PC-3 (cell line): ENCODE results near the gene RND3. TPM values are rescaled to one million over a fixed set of nuclear protein-coding genes. Genes with fewer than 3 reads are reported as not detected.

Experiments
- ATAC-seq: fragments of 200-7000 bp; cut with Tn5 transposase; 2 replicates; pipeline ENCODE4 v1.9.1; 2020; ENCODE audit warnings: mild to moderate bottlenecking, moderate library complexity
- BruUV-seq: library from RNA; stranded (reverse); fragments of 400-500 nt; replicated peaks from 2 replicates; lab custom pipeline; 2021; lab: Mats Ljungman, UMichigan
- CTCF ChIA-PET: fragments of 300-600 bp; sonication (Branson Sonifier 250); formaldehyde crosslinking; loops from one replicate; lab custom pipeline; 2022; ENCODE audit warnings: antibody characterized with exemption; lab: Charles Lee
- POLR2A ChIA-PET: fragments of 300-600 bp; sonication (Branson Sonifier 250); formaldehyde crosslinking; loops from one replicate; lab custom pipeline; 2022; ENCODE audit warnings: antibody characterized with exemption; ENCODE audit not compliant: unreplicated experiment; lab: Charles Lee
- DNase-seq: peaks from one replicate; pipeline ENCODE4 v3.0.0-alpha.2; 2015
- H2AFZ ChIP-seq: fragments of 300-600 bp; sonication (generic); 2 replicates; pipeline ENCODE4 v1.6.0; 2016; ENCODE audit warnings: antibody characterized with exemption, low read length
- H3F3A ChIP-seq: fragments of 300-600 bp; sonication (generic); one replicate; pipeline ENCODE4 v1.6.0; 2017; ENCODE audit warnings: antibody characterized with exemption, low read length, control low read depth, mild to moderate bottlenecking; ENCODE audit not compliant: unreplicated experiment
- H3K27ac ChIP-seq: fragments of 300-600 bp; sonication (generic); 2 replicates; pipeline ENCODE4 v1.5.1; 2016; ENCODE audit warnings: mild to moderate bottlenecking, low read length
- H3K27me3 ChIP-seq: fragments of 300-600 bp; sonication (generic); 2 replicates; pipeline ENCODE4 v1.6.1; 2016; ENCODE audit warnings: low read length, mixed read lengths
- H3K36me3 ChIP-seq: fragments of 300-600 bp; sonication (generic); 2 replicates; pipeline ENCODE4 v1.6.1; 2016; ENCODE audit warnings: low read depth, mixed run types, low read length, mixed read lengths
- H3K4me1 ChIP-seq: fragments of 300-600 bp; sonication (generic); 2 replicates; pipeline ENCODE4 v1.5.1; 2016; ENCODE audit warnings: low read length; ENCODE audit not compliant: insufficient read depth
- H3K4me2 ChIP-seq: fragments of 300-600 bp; sonication (generic); 2 replicates; pipeline ENCODE4 v1.6.0; 2016; ENCODE audit warnings: low read length
- H3K4me3 ChIP-seq: fragments of 300-600 bp; sonication (generic); 2 replicates; pipeline ENCODE4 v1.5.1; 2016; ENCODE audit warnings: mild to moderate bottlenecking, low read length, mixed read lengths
- H3K79me2 ChIP-seq: fragments of 300-600 bp; sonication (generic); 2 replicates; pipeline ENCODE4 v1.6.1; 2017; ENCODE audit warnings: low read length, mixed read lengths
- H3K9ac ChIP-seq: fragments of 300-600 bp; sonication (generic); 2 replicates; pipeline ENCODE4 v1.6.0; 2016; ENCODE audit warnings: mild to moderate bottlenecking, low read length
- H3K9me2 ChIP-seq: fragments of 300-600 bp; sonication (generic); replicated peaks from 2 replicates; pipeline ENCODE4 v1.6.1; 2016; ENCODE audit warnings: mixed run types, low read length, mixed read lengths
- H3K9me3 ChIP-seq: fragments of 300-600 bp; sonication (generic); 2 replicates; pipeline ENCODE4 v1.6.1; 2016; ENCODE audit warnings: low read length, mixed read lengths
- H4K20me1 ChIP-seq: fragments of 300-600 bp; sonication (generic); 2 replicates; pipeline ENCODE4 v1.6.1; 2016; ENCODE audit warnings: low read length, mixed read lengths
- EZH2 ChIP-seq: fragments of 300-600 bp; sonication (generic); IDR thresholded peaks from one replicate; pipeline ENCODE4 v1.6.1; 2017; ENCODE audit warnings: antibody characterized with exemption, mild to moderate bottlenecking, low read length; ENCODE audit not compliant: unreplicated experiment
- EZH2phosphoT487 ChIP-seq: fragments of 300-600 bp; sonication (generic); IDR thresholded peaks from 2 replicates; pipeline ENCODE4 v1.6.1; 2018; ENCODE audit warnings: mild to moderate bottlenecking, antibody characterized with exemption, low read length, borderline replicate concordance
- intact Hi-C: fragments of 100-400 bp; cut with micrococcal nuclease; formaldehyde crosslinking; loops from 2 replicates; pipeline ENCODE4 v1.9.0; 2023
- total RNA-seq: library from RNA; depleted of rRNA; stranded (reverse); fragments of >200 nt; gene quantifications from 2 replicates; pipeline ENCODE4 v1.2.3, GENCODE V29; 2014
- TF ChIP-seq, protein P1 (sequence below): fragments of 300-600 bp; sonication (generic); conservative IDR thresholded peaks from 2 replicates; pipeline ENCODE4 v1.5.1; 2017; ENCODE audit warnings: antibody characterized with exemption, low read depth, mild to moderate bottlenecking, low read length

RND3 gene
- total RNA-seq, 1 experiment from 2014 or later: 201 TPM

GRCh38 chr2:150520887-150521664 is 33.6 kb upstream of the RND3 start:
- Histone ChIP-seq H3K79me2 (no peaks in the 10 kb centered on the region), H3K4me2 (no peak overlapping the region), H4K20me1 (no peaks in the 10 kb centered on the region), H3K27me3 (no peaks in the 10 kb centered on the region), H3K27ac (no peak overlapping the region), H3K9me2 (no peaks in the 10 kb centered on the region), H3K4me1 (peaks cover 20% of the 10 kb centered on the region), H3K4me3 (no peak overlapping the region), H3K36me3 (no peaks in the 10 kb centered on the region), H3F3A (no peaks in the 10 kb centered on the region), H3K9ac (no peak overlapping the region), H3K9me3 (no peaks in the 10 kb centered on the region), H2AFZ (no peak overlapping the region)
- CTCF ChIA-PET: no interaction called here
- intact Hi-C loops: loop anchor here (10.0 kb wide), 1 partner anchor 424 kb away; no protein-coding TSS in a partner anchor
- no TSS peak for BruUV-seq
- POLR2A ChIA-PET: no interaction called here
- no peak for TF ChIP-seq EZH2phosphoT487
- no peak for ATAC-seq
- DNase-seq: peak; percentile 18

DNA sequence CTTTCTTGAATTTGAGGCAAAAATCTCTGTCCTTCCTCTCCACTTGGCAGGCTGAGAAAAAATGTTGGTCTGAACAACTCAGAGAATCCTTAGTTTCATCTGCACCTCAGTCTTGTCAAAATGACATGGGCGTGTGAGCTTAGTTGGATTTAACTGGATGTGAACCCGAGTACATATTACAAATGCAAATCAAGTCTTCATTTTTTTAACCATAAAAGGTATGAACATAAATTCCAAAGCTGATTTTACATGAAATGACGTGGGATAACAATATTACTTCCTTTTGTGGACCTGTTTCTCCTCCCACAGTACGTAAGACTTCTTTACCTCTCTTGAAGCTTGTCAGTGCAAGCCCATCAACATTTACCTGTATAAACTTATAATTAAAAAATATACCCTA is 32.6 kb upstream of the RND3 start:
- H3K79me2 ChIP-seq: no peaks in the 10 kb centered on the region
- no peaks in the 10 kb centered on the region for H3F3A ChIP-seq
- DNase-seq: no peak
- H3K9me2 ChIP-seq: no peaks in the 10 kb centered on the region
- POLR2A ChIA-PET: no interaction called here
- no peaks in the 10 kb centered on the region for H4K20me1 ChIP-seq
- no peaks in the 10 kb centered on the region for H3K27me3 ChIP-seq
- no TSS peak for BruUV-seq
- no peak overlapping the region for H2AFZ ChIP-seq
- no peak overlapping the region for H3K4me2 ChIP-seq
- CTCF ChIA-PET: no interaction called here
- no peaks in the 10 kb centered on the region for H3K9me3 ChIP-seq
- H3K4me3 ChIP-seq: no peak overlapping the region
- no peaks in the 10 kb centered on the region for H3K36me3 ChIP-seq
- peaks cover 16% of the 10 kb centered on the region for H3K4me1 ChIP-seq
- H3K27ac ChIP-seq: no peak overlapping the region
- H3K9ac ChIP-seq: no peak overlapping the region
- TF ChIP-seq EZH2phosphoT487 (no peak), EZH2 (no peak)
- TF ChIP-seq, protein P1, sequence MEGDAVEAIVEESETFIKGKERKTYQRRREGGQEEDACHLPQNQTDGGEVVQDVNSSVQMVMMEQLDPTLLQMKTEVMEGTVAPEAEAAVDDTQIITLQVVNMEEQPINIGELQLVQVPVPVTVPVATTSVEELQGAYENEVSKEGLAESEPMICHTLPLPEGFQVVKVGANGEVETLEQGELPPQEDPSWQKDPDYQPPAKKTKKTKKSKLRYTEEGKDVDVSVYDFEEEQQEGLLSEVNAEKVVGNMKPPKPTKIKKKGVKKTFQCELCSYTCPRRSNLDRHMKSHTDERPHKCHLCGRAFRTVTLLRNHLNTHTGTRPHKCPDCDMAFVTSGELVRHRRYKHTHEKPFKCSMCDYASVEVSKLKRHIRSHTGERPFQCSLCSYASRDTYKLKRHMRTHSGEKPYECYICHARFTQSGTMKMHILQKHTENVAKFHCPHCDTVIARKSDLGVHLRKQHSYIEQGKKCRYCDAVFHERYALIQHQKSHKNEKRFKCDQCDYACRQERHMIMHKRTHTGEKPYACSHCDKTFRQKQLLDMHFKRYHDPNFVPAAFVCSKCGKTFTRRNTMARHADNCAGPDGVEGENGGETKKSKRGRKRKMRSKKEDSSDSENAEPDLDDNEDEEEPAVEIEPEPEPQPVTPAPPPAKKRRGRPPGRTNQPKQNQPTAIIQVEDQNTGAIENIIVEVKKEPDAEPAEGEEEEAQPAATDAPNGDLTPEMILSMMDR: no peak
- intact Hi-C loops: loop anchor here (10.0 kb wide), 1 partner anchor 425 kb away; no protein-coding TSS in a partner anchor
- no peak for ATAC-seq

DNA sequence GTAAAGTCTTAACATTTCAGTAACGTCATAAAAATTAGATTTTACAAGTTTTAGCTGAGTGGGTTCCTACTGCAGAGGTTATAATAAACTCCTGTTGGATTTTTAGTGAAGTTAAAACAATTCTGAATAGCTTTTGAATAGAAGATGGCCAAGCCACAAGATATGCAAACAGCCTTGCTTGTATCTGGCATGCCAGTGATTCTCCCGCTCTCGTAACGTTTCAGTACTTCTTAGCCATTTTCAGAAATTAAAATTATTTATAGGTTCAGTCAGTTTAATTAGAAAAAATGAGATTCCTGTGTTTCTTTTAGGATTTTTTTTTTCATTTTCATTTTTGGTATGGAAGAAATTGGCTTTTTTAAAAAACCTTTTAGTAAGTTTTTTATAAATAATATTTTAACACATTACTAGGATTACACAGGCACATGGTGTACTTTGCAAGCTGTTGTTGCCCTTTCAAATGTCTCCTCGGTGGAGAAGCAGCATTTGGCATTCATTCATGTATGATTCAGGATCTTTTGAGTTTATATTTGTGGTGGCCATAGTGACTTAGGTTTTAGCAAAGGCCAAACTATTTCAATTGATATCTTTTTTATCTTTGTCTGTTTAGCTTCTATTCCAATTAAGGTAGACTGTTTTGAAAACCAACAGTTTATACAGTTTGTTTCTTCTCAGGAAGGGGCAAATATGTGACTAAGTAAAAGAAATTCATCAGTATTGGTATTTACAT is 30.6 kb upstream of the RND3 start:
- ATAC-seq (no peak), DNase-seq (peak; percentile 50)
- no peaks in the 10 kb centered on the region for H3K79me2 ChIP-seq
- H2AFZ ChIP-seq: no peak overlapping the region
- no TSS peak for BruUV-seq
- TF ChIP-seq EZH2: no peak
- TF ChIP-seq, protein P1: no peak
- no peak for TF ChIP-seq EZH2phosphoT487
- no peak overlapping the region for H3K4me2 ChIP-seq
- H3K27ac ChIP-seq: no peak overlapping the region
- no peaks in the 10 kb centered on the region for H3K27me3 ChIP-seq
- ChIA-PET CTCF (interaction anchor here (0.6 kb wide), 1 partner anchor 38 kb away, joined by 3 read pairs; no protein-coding TSS in a partner anchor), POLR2A (interaction anchor here (0.5 kb wide), 1 partner anchor 33 kb away, joined by 3 read pairs; no protein-coding TSS in a partner anchor)
- no peak overlapping the region for H3K4me3 ChIP-seq
- intact Hi-C loops: loop anchor here (2.0 kb wide), 1 partner anchor 21 kb away; no protein-coding TSS in a partner anchor
- H3F3A ChIP-seq: no peaks in the 10 kb centered on the region
- no peaks in the 10 kb centered on the region for H3K36me3 ChIP-seq
- H4K20me1 ChIP-seq: no peaks in the 10 kb centered on the region
- no peak overlapping the region for H3K9ac ChIP-seq
- H3K4me1 ChIP-seq: peaks cover 26% of the 10 kb centered on the region
- no peaks in the 10 kb centered on the region for H3K9me2 ChIP-seq
- H3K9me3 ChIP-seq: no peaks in the 10 kb centered on the region
